AG04450 (cell line): ENCODE measurements around the gene DMBX1. TPM values are rescaled to one million over a fixed set of nuclear protein-coding genes. Genes with fewer than 3 reads are reported as not detected.

ENCODE experiments used
- CTCF ChIA-PET: fragments of 300-600, 350-600 bp; formaldehyde crosslinking; extraction: SDS; loops from one replicate; lab custom pipeline; 2022; ENCODE audit warnings: antibody characterized with exemption, inconsistent platforms; lab: Charles Lee
- POLR2A ChIA-PET: fragments of 350-600 bp; formaldehyde crosslinking; extraction: SDS; loops from one replicate; lab custom pipeline; 2021; ENCODE audit warnings: antibody characterized with exemption, inconsistent platforms; lab: Yijun Ruan, JAX
- DNase-seq: peaks from one replicate; pipeline ENCODE4 v3.0.0-alpha.2; 2011; ENCODE audit warnings: low read depth, low spot score
- H3K27ac ChIP-seq: one replicate; pipeline ENCODE4 v1.5.1; 2012; ENCODE audit warnings: low read depth, low read length, control low read depth
- H3K27me3 ChIP-seq: one replicate; pipeline ENCODE4 v1.6.0; 2012; ENCODE audit warnings: low read length; ENCODE audit not compliant: control insufficient read depth, insufficient read depth
- H3K4me3 ChIP-seq: 2 replicates; pipeline ENCODE4 v1.5.1; 2011; ENCODE audit warnings: mild to moderate bottlenecking, low read depth, low read length, control low read depth
- H3K9me3 ChIP-seq: 2 replicates; pipeline ENCODE4 v1.5.1; 2012; ENCODE audit warnings: low read length; ENCODE audit not compliant: control insufficient read depth, insufficient read depth
- CTCF ChIP-seq: IDR thresholded peaks from 2 replicates; pipeline ENCODE4 v1.5.1; 2011; ENCODE audit warnings: low read depth, low read length, control low read depth, inconsistent platforms
- polyA plus RNA-seq: library from polyadenylated mRNA; depleted of rRNA; stranded (reverse); fragments of >200 nt; gene quantifications from 2 replicates; pipeline ENCODE4 v1.2.3, GENCODE V29; 2011

DMBX1 gene
- polyA plus RNA-seq, 1 experiment: not detected

- Histone ChIP-seq H3K4me3 (no peak overlapping the region), H3K9me3 (peaks cover 3% of the 10 kb centered on the region; the same call in 1 of the 2 replicates), H3K27me3 (peaks cover 76% of the 10 kb centered on the region), H3K27ac (no peak overlapping the region)
- CTCF ChIA-PET: no interaction called here
- POLR2A ChIA-PET: no interaction called here
- no peak for DNase-seq
- TF ChIP-seq CTCF: no peak
These were observed 8.0 kb downstream of the DMBX1 start for GRCh38 chr1:46497665-46498064.

- Histone ChIP-seq H3K27ac (no peak overlapping the region), H3K9me3 (peaks cover 3% of the 10 kb centered on the region; the same call in 1 of the 2 replicates), H3K27me3 (peaks cover 48% of the 10 kb centered on the region), H3K4me3 (no peak overlapping the region)
- no peak for DNase-seq
- no peak for TF ChIP-seq CTCF
- POLR2A ChIA-PET: no interaction called here
- CTCF ChIA-PET: interaction anchor here (0.9 to 1.3 kb wide), 5 partner anchors 22 to 47 kb away, joined by 3 to 7 read pairs (median 3); no protein-coding TSS in a partner anchor
These were observed 11.9 kb downstream of the DMBX1 start for GRCh38 chr1:46501528-46501927.

- H3K9me3 ChIP-seq: no peaks in the 10 kb centered on the region
- CTCF ChIA-PET: interaction anchor here (1.4 kb wide), 1 partner anchor 24 kb away, joined by 3 read pairs; no protein-coding TSS in a partner anchor
- POLR2A ChIA-PET: no interaction called here
- H3K4me3 ChIP-seq: no peak overlapping the region
- H3K27ac ChIP-seq: no peak overlapping the region
- DNase-seq: no peak
- no peak for TF ChIP-seq CTCF
- peaks cover 38% of the 10 kb centered on the region for H3K27me3 ChIP-seq
These were observed 13.8 kb downstream of the DMBX1 start for GRCh38 chr1:46503421-46503820.

GRCh38 chr1:46506470-46507219 lies 17.0 kb downstream of the DMBX1 start:
- Histone ChIP-seq H3K4me3 (no peak overlapping the region), H3K9me3 (no peaks in the 10 kb centered on the region), H3K27me3 (peaks cover 18% of the 10 kb centered on the region), H3K27ac (no peak overlapping the region)
- ChIA-PET POLR2A (no interaction called here), CTCF (interaction anchor here (0.9 kb wide), 1 partner anchor 23 kb away, joined by 3 read pairs; no protein-coding TSS in a partner anchor)
- TF ChIP-seq CTCF: no peak
- no peak for DNase-seq

- Histone ChIP-seq H3K4me3 (no peak overlapping the region), H3K27me3 (peaks cover 5% of the 10 kb centered on the region), H3K27ac (no peak overlapping the region), H3K9me3 (no peaks in the 10 kb centered on the region; the same call in 1 of the 2 replicates)
- ChIA-PET CTCF (interaction anchor here (0.6 kb wide), 1 partner anchor 1490 kb away, joined by 4 read pairs; no protein-coding TSS in a partner anchor), POLR2A (no interaction called here)
- no peak for DNase-seq
- TF ChIP-seq CTCF: no peak
These were observed 19.1 kb downstream of the DMBX1 start for GRCh38 chr1:46508757-46509156.
